Body of pancreas (tissue), 4 donors: Measurements from ENCODE around the gene CCDC117. TPM values are rescaled to one million over a fixed set of nuclear protein-coding genes. Genes with fewer than 3 reads are reported as not detected.
"Not testable (repeated sequence)": the region's sequence is repeated elsewhere in the genome, so short reads cannot be mapped to it uniquely, and the experiment has no call there.

Experiments used
- ATAC-seq: fragments of 150-250 bp; one replicate; pipeline ENCODE4 v1.9.1; 2016
- DNase-seq, 4 donors: peaks; one replicate each; pipeline ENCODE4 v3.0.0-alpha.2; 2019
- H3K27ac ChIP-seq, 4 donors: fragments of 200-600 bp; sonication (generic); 1 replicate in 3 of 4; 2 replicates in 1 of 4; pipeline versions ENCODE4 v1.5.1 to v1.6.1; 2016 to 2019; ENCODE audit warnings: mild to moderate bottlenecking in 1 of 4, mixed read lengths in 1 of 4, moderate library complexity in 1 of 4
- H3K27me3 ChIP-seq, 2 donors: fragments of 200-600 bp; sonication (generic); one replicate each; pipeline ENCODE4 v1.6.0; 2016; ENCODE audit warnings: mild to moderate bottlenecking in 1 of 2
- H3K36me3 ChIP-seq, 2 donors: fragments of 200-600 bp; sonication (generic); replicated peaks in 1 of 2; 2 replicates each; pipeline ENCODE4 v1.5.1; 2016; ENCODE audit warnings: low read depth in 2 of 2; ENCODE audit not compliant: insufficient read depth in 1 of 2
- H3K4me1 ChIP-seq: fragments of 200-600 bp; sonication (generic); one replicate; pipeline ENCODE4 v1.6.0; 2016
- H3K4me3 ChIP-seq, 2 donors: fragments of 200-600 bp; sonication (generic); 1 replicate in 1 of 2; 2 replicates in 1 of 2; pipeline ENCODE4 v1.5.1; 2016 to 2019
- H3K9me3 ChIP-seq, 3 donors: fragments of 200-600 bp; sonication (generic); 1 replicate in 2 of 3; 2 replicates in 1 of 3; pipeline ENCODE4 v1.5.1; 2016
- CTCF ChIP-seq, 7 experiments: fragments of 450-650 bp in 4 of 7; fragments of 200-600 bp in 3 of 7; sonication (generic) in 3 of 7; IDR thresholded peaks; one replicate each; pipeline ENCODE4 v1.5.1; 2016 to 2019; ENCODE audit warnings: antibody characterized with exemption in 7 of 7
- POLR2A ChIP-seq, 3 donors: fragments of 450-650 bp; IDR thresholded peaks; one replicate each; pipeline ENCODE4 v1.6.1; 2016; ENCODE audit warnings: antibody characterized with exemption in 3 of 3, mild to moderate bottlenecking in 2 of 3
- WGBS, 2 donors: methylation state at CpG; one replicate each; pipeline ENCODE4 v1.1.5; 2017; 5-methylcytosine and 5-hydroxymethylcytosine counted together
- intact Hi-C: fragments of 100-400 bp; cut with DNase I; formaldehyde crosslinking; loops from one replicate; pipeline ENCODE4 v1.15.1; 2023
- total RNA-seq, 2 donors: library from RNA; depleted of rRNA; stranded (reverse); fragments of >200 nt; gene quantifications; one replicate each; pipeline ENCODE4 v1.1.0, GENCODE V29; 2016

The CCDC117 gene
- total RNA-seq, 2 donors from 2014 or later: 13.8 to 16.3 TPM

- no peaks in the 10 kb centered on the region for H3K36me3 ChIP-seq
- ATAC-seq (no peak), DNase-seq (no peak)
- 83 to 88% methylated on average over 6 of the region's 6 CpGs for WGBS, 2 donors
- no peak overlapping the region for H3K4me3 ChIP-seq
- no peaks in the 10 kb centered on the region for H3K4me1 ChIP-seq
- intact Hi-C loops: no loop called here
- H3K27me3 ChIP-seq: no peaks in the 10 kb centered on the region
- no peaks in the 10 kb centered on the region for H3K9me3 ChIP-seq
- no peak overlapping the region for H3K27ac ChIP-seq
- TF ChIP-seq POLR2A (IDR thresholded peaks at IDR 0.05) (no peak), CTCF (IDR thresholded peaks at IDR 0.05) (no peak)
Observed at GRCh38 chr22:28734393-28734792, 38.1 kb upstream of the CCDC117 start.

- ATAC-seq: no peak
- no peak for DNase-seq
- WGBS, 2 donors: 88 to 91% methylated on average over 5 to 7 of the region's 7 CpGs
Observed at GRCh38 chr22:28736301-28737155, 36.0 kb upstream of the CCDC117 start.

GRCh38 chr22:28737701-28738100 lies 34.8 kb upstream of the CCDC117 start:
- H3K9me3 ChIP-seq: no peaks in the 10 kb centered on the region
- H3K27ac ChIP-seq: no peak overlapping the region
- no peak for ATAC-seq
- peaks cover under 1% of the 10 kb centered on the region for H3K4me1 ChIP-seq
- no peak for DNase-seq
- H3K27me3 ChIP-seq: no peaks in the 10 kb centered on the region
- intact Hi-C loops: no loop called here
- H3K4me3 ChIP-seq: no peak overlapping the region
- 30 to 34% methylated on average over 3 of the region's 3 CpGs for WGBS, 2 donors
- TF ChIP-seq CTCF (IDR thresholded peaks at IDR 0.05): no peak
- no peak for TF ChIP-seq POLR2A (IDR thresholded peaks at IDR 0.05)
- H3K36me3 ChIP-seq: no peaks in the 10 kb centered on the region

More at GRCh38 chr22:28736301-28737155, 36.0 kb upstream of the CCDC117 start:
- intact Hi-C loops: no loop called here
- Histone ChIP-seq H3K4me1 (no peaks in the 10 kb centered on the region), H3K27me3 (no peaks in the 10 kb centered on the region), H3K27ac (no peak overlapping the region), H3K9me3 (no peaks in the 10 kb centered on the region), H3K36me3 (no peaks in the 10 kb centered on the region), H3K4me3 (no peak overlapping the region)
- TF ChIP-seq CTCF (IDR thresholded peaks at IDR 0.05) (no peak), POLR2A (IDR thresholded peaks at IDR 0.05) (no peak)

GRCh38 chr22:28738876-28739275 lies 33.6 kb upstream of the CCDC117 start:
- H3K27ac ChIP-seq, H3K4me3 ChIP-seq, DNase-seq, intact Hi-C loops, H3K9me3 ChIP-seq, ATAC-seq, H3K36me3 ChIP-seq, H3K27me3 ChIP-seq, H3K4me1 ChIP-seq: not testable (repeated sequence)
- 86 to 91% methylated on average over 8 of the region's 8 CpGs for WGBS, 2 donors

- H3K36me3 ChIP-seq: peaks cover 0 to 8% of the 10 kb centered on the region in 2 donors
- H3K4me1 ChIP-seq: peaks cover 7% of the 10 kb centered on the region
- DNase-seq (no peak), ATAC-seq (no peak)
- no peaks in the 10 kb centered on the region for H3K9me3 ChIP-seq
- no peaks in the 10 kb centered on the region for H3K27me3 ChIP-seq
- peak overlapping the region in 2 of 4 donors; percentile 96 to 99 for H3K27ac ChIP-seq
- TF ChIP-seq CTCF (IDR thresholded peaks at IDR 0.05): peak in 1 of 7 experiments; percentile 11
- no peak for TF ChIP-seq POLR2A (IDR thresholded peaks at IDR 0.05)
- intact Hi-C loops: no loop called here
- H3K4me3 ChIP-seq: peak overlapping the region in 1 of 2 donors; percentile 30
- WGBS, 2 donors: 8 to 14% methylated on average over 11 to 18 of the region's 18 CpGs
Observed at GRCh38 chr22:28741200-28741784, 31.2 kb upstream of the CCDC117 start.
